T-helper 2 cell treated with Interferon-gamma antibody and Interleukin-4, amounts not matched to agents 100 ng/mL and 5 ng/mL, for 36 hours (primary cell): ENCODE results near the gene ASB2. TPM values are rescaled to one million over a fixed set of nuclear protein-coding genes. Genes with fewer than 3 reads are reported as not detected.

Experiments
- intact Hi-C: fragments of 100-400 bp; cut with micrococcal nuclease; formaldehyde crosslinking; loops from one replicate; pipeline ENCODE4 v1.15.1; 2023
- total RNA-seq: library from RNA; stranded (reverse); gene quantifications from 2 replicates; pipeline ENCODE4 v1.2.3, GENCODE V29; 2022

The ASB2 gene
- total RNA-seq, 1 donor from 2014 or later = 55.8 TPM

- intact Hi-C loops = no loop called here
Measured at GRCh38 chr14:93935213-93935612, 41.2 kb downstream of the ASB2 start.

- intact Hi-C loops = no loop called here
Measured at GRCh38 chr14:93932642-93933041, 43.7 kb downstream of the ASB2 start.

GRCh38 chr14:93930989-93931307 is 45.4 kb downstream of the ASB2 start:
- intact Hi-C loops = no loop called here

GRCh38 chr14:93930296-93930988 is 45.9 kb downstream of the ASB2 start:
- intact Hi-C loops = no loop called here

- intact Hi-C loops = no loop called here
Measured at GRCh38 chr14:93929657-93930056, 46.7 kb downstream of the ASB2 start.

- intact Hi-C loops = no loop called here
Measured at GRCh38 chr14:93929048-93929535, 47.3 kb downstream of the ASB2 start.

- intact Hi-C loops = no loop called here
Measured at GRCh38 chr14:93928184-93929047, 48.0 kb downstream of the ASB2 start.

GRCh38 chr14:93927800-93928145 is 48.6 kb downstream of the ASB2 start:
- intact Hi-C loops = no loop called here

GRCh38 chr14:93926873-93927799 is 49.2 kb downstream of the ASB2 start, which contains the start of gene FAM181A:
TSS of gene FAM181A (plus strand) at chr14:93927344. CDS start at chr14:93928286, 942 bp downstream.
- intact Hi-C loops = no loop called here

GRCh38 chr14:93926245-93926872 is 50.0 kb downstream of the ASB2 start:
- intact Hi-C loops = no loop called here

GRCh38 chr14:93925374-93925895 is 50.9 kb downstream of the ASB2 start:
- intact Hi-C loops = no loop called here

GRCh38 chr14:93924592-93925355 is 51.6 kb downstream of the ASB2 start:
- intact Hi-C loops = no loop called here

GRCh38 chr14:93923626-93924025 is 52.7 kb downstream of the ASB2 start:
- intact Hi-C loops = no loop called here

- intact Hi-C loops = no loop called here
Measured at GRCh38 chr14:93921001-93921806, 55.2 kb downstream of the ASB2 start.

GRCh38 chr14:93917141-93917540 is 59.2 kb downstream of the ASB2 start:
- intact Hi-C loops = no loop called here

GRCh38 chr14:93916498-93916897 is 59.9 kb downstream of the ASB2 start:
- intact Hi-C loops = no loop called here

GRCh38 chr14:93915800-93916199 is 60.6 kb downstream of the ASB2 start:
- intact Hi-C loops = no loop called here

GRCh38 chr14:93915070-93915705 is 61.2 kb downstream of the ASB2 start:
- intact Hi-C loops = no loop called here

- intact Hi-C loops = no loop called here
Measured at GRCh38 chr14:93914278-93914677, 62.1 kb downstream of the ASB2 start.
